PC-9 (cell line): ENCODE measurements around the gene ANXA6.

Source experiments
- EZH2 ChIP-seq: fragments of 200-600 bp; sonication (generic); IDR thresholded peaks from 2 replicates; pipeline ENCODE4 v1.8.0; 2017; ENCODE audit warnings: antibody characterized with exemption, low read depth
- TF ChIP-seq, protein P1 (sequence below): fragments of 200-600 bp; sonication (generic); conservative IDR thresholded peaks from 2 replicates; pipeline ENCODE4 v1.6.1; 2017; ENCODE audit warnings: mixed run types, antibody characterized with exemption, mild to moderate bottlenecking, moderate library complexity

GRCh38 chr5:151127926-151128325 is 29.7 kb downstream of the ANXA6 start:
- no peak for TF ChIP-seq EZH2
- TF ChIP-seq, protein P1, sequence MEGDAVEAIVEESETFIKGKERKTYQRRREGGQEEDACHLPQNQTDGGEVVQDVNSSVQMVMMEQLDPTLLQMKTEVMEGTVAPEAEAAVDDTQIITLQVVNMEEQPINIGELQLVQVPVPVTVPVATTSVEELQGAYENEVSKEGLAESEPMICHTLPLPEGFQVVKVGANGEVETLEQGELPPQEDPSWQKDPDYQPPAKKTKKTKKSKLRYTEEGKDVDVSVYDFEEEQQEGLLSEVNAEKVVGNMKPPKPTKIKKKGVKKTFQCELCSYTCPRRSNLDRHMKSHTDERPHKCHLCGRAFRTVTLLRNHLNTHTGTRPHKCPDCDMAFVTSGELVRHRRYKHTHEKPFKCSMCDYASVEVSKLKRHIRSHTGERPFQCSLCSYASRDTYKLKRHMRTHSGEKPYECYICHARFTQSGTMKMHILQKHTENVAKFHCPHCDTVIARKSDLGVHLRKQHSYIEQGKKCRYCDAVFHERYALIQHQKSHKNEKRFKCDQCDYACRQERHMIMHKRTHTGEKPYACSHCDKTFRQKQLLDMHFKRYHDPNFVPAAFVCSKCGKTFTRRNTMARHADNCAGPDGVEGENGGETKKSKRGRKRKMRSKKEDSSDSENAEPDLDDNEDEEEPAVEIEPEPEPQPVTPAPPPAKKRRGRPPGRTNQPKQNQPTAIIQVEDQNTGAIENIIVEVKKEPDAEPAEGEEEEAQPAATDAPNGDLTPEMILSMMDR: no peak
